Activated T-helper 2 cell treated with anti-CD3 and anti-CD28 coated beads, Interferon-gamma antibody, Interleukin-2, Interleukin-4, amounts not matched to agents 10 μg/mL and 5 μg/mL and 100 μg/mL, durations not matched to agents 14 hours and 24 hours and 36 hours (primary cell): Measurements from ENCODE around the gene IL12RB1. TPM values are rescaled to one million over a fixed set of nuclear protein-coding genes. Genes with fewer than 3 reads are reported as not detected.
"Not testable (repeated sequence)": the region's sequence is repeated elsewhere in the genome, so short reads cannot be mapped to it uniquely, and the experiment has no call there.

Experiments used
- DNase-seq: peaks from one replicate; pipeline ENCODE4 v3.0.0; 2021; ENCODE audit warnings: low spot score
- H3K27ac Mint-ChIP-seq: one replicate; pipeline ENCODE4 v1.8.0; 2021; ENCODE audit warnings: mixed read lengths
- H3K27me3 Mint-ChIP-seq: one replicate; pipeline ENCODE4 v1.8.0; 2021; ENCODE audit warnings: low read depth, mixed read lengths
- H3K36me3 Mint-ChIP-seq: one replicate; pipeline ENCODE4 v1.8.0; 2021; ENCODE audit warnings: low read depth, mixed read lengths
- H3K4me1 Mint-ChIP-seq: one replicate; pipeline ENCODE4 v1.8.0; 2021; ENCODE audit warnings: low read depth, mixed read lengths
- H3K4me3 Mint-ChIP-seq: one replicate; pipeline ENCODE4 v1.8.0; 2021; ENCODE audit warnings: low read depth, mild to moderate bottlenecking, moderate library complexity, mixed read lengths
- H3K9me3 Mint-ChIP-seq: one replicate; pipeline ENCODE4 v1.8.0; 2021; ENCODE audit warnings: mixed read lengths
- intact Hi-C: fragments of 100-400 bp; cut with micrococcal nuclease; formaldehyde crosslinking; loops from one replicate; pipeline ENCODE4 v1.15.1; 2023
- total RNA-seq: library from RNA; stranded (reverse); gene quantifications from 2 replicates; pipeline ENCODE4 v1.2.3, GENCODE V29; 2022

The IL12RB1 gene
- total RNA-seq, 1 donor from 2014 or later: 43.3 TPM

GRCh38 chr19:18108897-18109296 lies 22.2 kb upstream of the IL12RB1 start:
- Mint-ChIP-seq H3K27ac (no peak overlapping the region), H3K9me3 (no peaks in the 10 kb centered on the region), H3K4me1 (peaks cover 14% of the 10 kb centered on the region), H3K36me3 (no peaks in the 10 kb centered on the region), H3K4me3 (peak overlapping the region; percentile 72), H3K27me3 (no peaks in the 10 kb centered on the region)
- no peak for DNase-seq
- intact Hi-C loops: no loop called here

GRCh38 chr19:18107235-18107634 lies 20.5 kb upstream of the IL12RB1 start:
- peaks cover 13% of the 10 kb centered on the region for H3K4me1 Mint-ChIP-seq
- no peak for DNase-seq
- no peaks in the 10 kb centered on the region for H3K36me3 Mint-ChIP-seq
- intact Hi-C loops: no loop called here
- peak overlapping the region; percentile 23 for H3K4me3 Mint-ChIP-seq
- H3K27me3 Mint-ChIP-seq: no peaks in the 10 kb centered on the region
- H3K9me3 Mint-ChIP-seq: no peaks in the 10 kb centered on the region
- no peak overlapping the region for H3K27ac Mint-ChIP-seq

- H3K9me3 Mint-ChIP-seq, DNase-seq, H3K27ac Mint-ChIP-seq, H3K36me3 Mint-ChIP-seq, intact Hi-C loops, H3K27me3 Mint-ChIP-seq, H3K4me3 Mint-ChIP-seq: not testable (repeated sequence)
- H3K4me1 Mint-ChIP-seq: peaks cover 13% of the 10 kb centered on the region
Observed at GRCh38 chr19:18105259-18105658, 18.5 kb upstream of the IL12RB1 start.

GRCh38 chr19:18104793-18105131 lies 18.0 kb upstream of the IL12RB1 start:
- Mint-ChIP-seq H3K9me3 (no peaks in the 10 kb centered on the region), H3K4me3 (peak overlapping the region; percentile 56), H3K4me1 (peaks cover 14% of the 10 kb centered on the region), H3K27me3 (no peaks in the 10 kb centered on the region), H3K36me3 (no peaks in the 10 kb centered on the region), H3K27ac (peak overlapping the region; percentile 19)
- intact Hi-C loops: no loop called here
- DNase-seq: no peak

GRCh38 chr19:18102916-18103542 lies 16.3 kb upstream of the IL12RB1 start:
- DNase-seq: no peak
- intact Hi-C loops: no loop called here
- Mint-ChIP-seq H3K9me3 (no peaks in the 10 kb centered on the region), H3K4me1 (peaks cover 23% of the 10 kb centered on the region), H3K27me3 (no peaks in the 10 kb centered on the region), H3K4me3 (no peak overlapping the region), H3K36me3 (no peaks in the 10 kb centered on the region), H3K27ac (no peak overlapping the region)

- Mint-ChIP-seq H3K27me3 (no peaks in the 10 kb centered on the region), H3K4me1 (peaks cover 25% of the 10 kb centered on the region), H3K4me3 (no peak overlapping the region), H3K9me3 (no peaks in the 10 kb centered on the region), H3K27ac (no peak overlapping the region), H3K36me3 (no peaks in the 10 kb centered on the region)
- no peak for DNase-seq
- intact Hi-C loops: no loop called here
Observed at GRCh38 chr19:18101268-18101667, 14.5 kb upstream of the IL12RB1 start.

- Mint-ChIP-seq H3K36me3 (no peaks in the 10 kb centered on the region), H3K9me3 (no peaks in the 10 kb centered on the region), H3K27ac (no peak overlapping the region), H3K27me3 (no peaks in the 10 kb centered on the region), H3K4me1 (peaks cover 25% of the 10 kb centered on the region), H3K4me3 (no peak overlapping the region)
- no peak for DNase-seq
- intact Hi-C loops: no loop called here
Observed at GRCh38 chr19:18100710-18101109, 14.0 kb upstream of the IL12RB1 start.

GRCh38 chr19:18099623-18099995 lies 12.9 kb upstream of the IL12RB1 start:
- Mint-ChIP-seq H3K27me3 (no peaks in the 10 kb centered on the region), H3K36me3 (no peaks in the 10 kb centered on the region), H3K9me3 (no peaks in the 10 kb centered on the region), H3K27ac (no peak overlapping the region), H3K4me1 (peaks cover 25% of the 10 kb centered on the region), H3K4me3 (peak overlapping the region; percentile 83)
- intact Hi-C loops: loop anchor here (10.0 kb wide), 1 partner anchor 195 kb away; no protein-coding TSS in a partner anchor
- DNase-seq: no peak

- no peaks in the 10 kb centered on the region for H3K36me3 Mint-ChIP-seq
- peaks cover 21% of the 10 kb centered on the region for H3K4me1 Mint-ChIP-seq
- peak overlapping the region; percentile 83 for H3K4me3 Mint-ChIP-seq
- intact Hi-C loops: loop anchor here (10.0 kb wide), 1 partner anchor 196 kb away; no protein-coding TSS in a partner anchor
- no peak for DNase-seq
- no peak overlapping the region for H3K27ac Mint-ChIP-seq
- no peaks in the 10 kb centered on the region for H3K9me3 Mint-ChIP-seq
- H3K27me3 Mint-ChIP-seq: no peaks in the 10 kb centered on the region
Observed at GRCh38 chr19:18098891-18099622, 12.3 kb upstream of the IL12RB1 start.

- intact Hi-C loops: loop anchor here (10.0 kb wide), 1 partner anchor 197 kb away; no protein-coding TSS in a partner anchor
- H3K4me1 Mint-ChIP-seq: peaks cover 23% of the 10 kb centered on the region
- peak overlapping the region; percentile 83 for H3K4me3 Mint-ChIP-seq
- no peak for DNase-seq
- no peaks in the 10 kb centered on the region for H3K9me3 Mint-ChIP-seq
- no peaks in the 10 kb centered on the region for H3K36me3 Mint-ChIP-seq
- H3K27ac Mint-ChIP-seq: no peak overlapping the region
- H3K27me3 Mint-ChIP-seq: no peaks in the 10 kb centered on the region
Observed at GRCh38 chr19:18097993-18098890, 11.5 kb upstream of the IL12RB1 start.

GRCh38 chr19:18097217-18097992 lies 10.7 kb upstream of the IL12RB1 start, which contains the start of gene MAST3:
MAST3 (plus strand) TSS chr19:18097778; CDS start chr19:18097793, 15 bp downstream.
- no peaks in the 10 kb centered on the region for H3K36me3 Mint-ChIP-seq
- peak within 1 kb of the TSS; percentile 83 for H3K4me3 Mint-ChIP-seq
- H3K27me3 Mint-ChIP-seq: no peaks in the 10 kb centered on the region
- no peaks in the 10 kb centered on the region for H3K9me3 Mint-ChIP-seq
- intact Hi-C loops: loop anchor here (10.0 kb wide), 1 partner anchor 197 kb away; no protein-coding TSS in a partner anchor
- no peak within 1 kb of the TSS for H3K27ac Mint-ChIP-seq
- peak; percentile 88 for DNase-seq
- peaks cover 26% of the 10 kb centered on the region for H3K4me1 Mint-ChIP-seq

GRCh38 chr19:18096258-18096657 lies 9.5 kb upstream of the IL12RB1 start:
- H3K27me3 Mint-ChIP-seq: no peaks in the 10 kb centered on the region
- intact Hi-C loops: loop anchor here (10.0 kb wide), 1 partner anchor 199 kb away; no protein-coding TSS in a partner anchor
- no peak for DNase-seq
- H3K9me3 Mint-ChIP-seq: no peaks in the 10 kb centered on the region
- peaks cover 28% of the 10 kb centered on the region for H3K4me1 Mint-ChIP-seq
- H3K27ac Mint-ChIP-seq: no peak overlapping the region
- peaks cover 1% of the 10 kb centered on the region for H3K36me3 Mint-ChIP-seq
- no peak overlapping the region for H3K4me3 Mint-ChIP-seq
